ENCODE results near the gene SIMC1.

The SIMC1 gene

DNA sequence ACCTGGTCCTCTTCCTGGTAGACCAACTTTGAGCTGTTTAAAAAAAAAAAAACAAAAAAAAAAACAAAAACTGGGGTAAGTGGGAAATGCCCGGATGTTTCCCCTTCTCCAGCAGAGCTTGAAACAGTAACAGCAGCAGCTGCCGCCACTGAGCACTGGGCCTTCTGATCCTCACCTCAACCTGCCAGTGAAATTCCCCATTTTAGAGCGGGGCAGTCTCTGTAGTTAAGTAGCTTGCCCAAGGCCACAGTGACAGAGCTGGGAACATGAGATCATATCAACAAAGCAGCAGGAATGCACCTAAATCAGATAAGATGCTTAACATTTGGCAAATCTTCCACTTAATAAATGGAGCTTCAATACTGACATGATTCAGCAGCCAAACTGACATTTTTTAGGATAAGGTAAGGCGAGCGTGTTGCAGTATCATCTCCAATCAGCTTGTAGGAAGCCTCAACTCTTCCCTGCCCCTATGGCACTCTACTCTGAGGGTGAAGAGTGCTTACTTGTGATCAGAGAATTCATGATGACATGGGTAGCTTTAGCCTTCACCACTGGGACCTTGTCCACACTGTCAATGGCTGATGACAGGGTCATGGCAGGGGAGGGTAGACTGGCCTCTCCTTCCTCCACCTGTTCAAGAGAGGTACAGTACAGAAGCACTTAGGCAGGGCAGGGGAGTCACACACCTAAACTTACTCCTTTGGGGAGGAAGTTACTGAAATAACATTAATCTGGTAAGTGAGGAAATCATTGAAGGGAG lies 114.1 kb downstream of the SIMC1 start:
- Histone ChIP-seq H3K4me3 (ENCODE audit: low read length) (no peak overlapping the region), H2AFZ (ENCODE audit: low read depth, low read length) (no peak overlapping the region), H3K4me1 (ENCODE audit: insufficient read depth, low read length) (no peaks in the 10 kb centered on the region), H3K9me3 (ENCODE audit: low read length) (peaks cover 2% of the 10 kb centered on the region), H3K36me3 (ENCODE audit: insufficient read depth, low read length) (peaks cover 92% of the 10 kb centered on the region), H3K27me3 (ENCODE audit: insufficient read depth, low read length) (no peaks in the 10 kb centered on the region)

DNA sequence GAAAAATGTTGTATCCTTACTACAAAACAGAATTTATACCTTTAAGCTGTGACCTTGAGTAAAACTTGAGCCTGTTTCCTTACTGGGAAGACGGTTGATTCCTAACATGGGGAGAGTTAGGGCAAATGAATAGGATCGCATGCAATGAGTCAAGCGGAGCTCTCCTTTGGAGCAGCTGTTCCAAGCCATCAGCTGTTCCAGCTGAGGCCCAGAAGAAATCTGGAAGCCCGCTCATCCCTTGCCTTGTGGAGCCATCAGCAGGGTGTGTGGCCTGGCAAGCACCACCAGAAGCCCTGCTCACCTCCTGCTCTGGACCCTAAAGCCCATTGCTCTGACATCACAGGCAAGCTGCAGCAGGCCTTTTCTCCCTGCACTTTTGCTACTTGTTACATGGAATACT lies 115.3 kb downstream of the SIMC1 start:
- Histone ChIP-seq H3K27me3 (ENCODE audit: insufficient read depth, low read length) (no peaks in the 10 kb centered on the region), H3K9me3 (ENCODE audit: low read length) (peaks cover 2% of the 10 kb centered on the region), H3K4me1 (ENCODE audit: insufficient read depth, low read length) (no peaks in the 10 kb centered on the region), H2AFZ (ENCODE audit: low read depth, low read length) (no peak overlapping the region), H3K4me3 (ENCODE audit: low read length) (no peak overlapping the region), H3K36me3 (ENCODE audit: insufficient read depth, low read length) (peaks cover 86% of the 10 kb centered on the region)

DNA sequence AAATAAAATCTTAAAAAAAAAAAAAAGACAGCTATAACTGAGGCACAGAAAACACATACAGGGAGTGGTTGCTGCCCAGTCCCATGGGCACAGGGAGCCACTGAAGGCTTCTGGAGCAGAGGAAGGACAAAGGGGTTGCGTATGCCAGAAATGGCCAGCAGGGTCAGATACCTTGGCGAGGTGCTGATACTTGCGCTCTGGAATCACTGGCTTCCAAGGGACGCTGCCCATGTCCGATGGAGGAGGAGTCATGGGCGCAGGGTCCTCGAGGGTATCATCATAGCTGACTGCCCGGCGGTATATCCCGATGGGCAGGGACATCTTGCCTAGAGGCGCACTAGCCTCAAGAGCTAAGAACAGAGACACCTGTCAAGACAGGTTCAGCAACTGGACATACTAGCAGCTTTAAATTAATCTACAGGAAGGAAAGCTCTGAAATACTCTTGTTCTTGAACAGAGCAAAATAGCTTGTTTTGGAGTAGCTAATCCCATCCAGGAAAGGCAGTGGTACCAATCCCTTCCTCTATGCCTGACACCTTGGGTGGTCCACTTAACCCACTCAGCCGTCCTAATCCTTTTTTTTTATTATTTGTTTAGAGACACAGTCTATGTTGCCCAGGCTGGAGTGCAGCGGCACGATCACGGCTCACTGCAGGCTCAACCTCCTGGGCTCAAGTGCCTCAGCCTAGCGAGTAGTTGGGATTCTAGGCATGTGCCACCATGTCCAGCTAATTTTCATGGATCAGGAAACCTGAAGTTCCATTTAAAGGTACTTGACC lies 117.4 kb downstream of the SIMC1 start:
- Histone ChIP-seq H3K36me3 (ENCODE audit: insufficient read depth, low read length) (peaks cover 72% of the 10 kb centered on the region), H3K4me1 (ENCODE audit: insufficient read depth, low read length) (no peaks in the 10 kb centered on the region), H3K27me3 (ENCODE audit: insufficient read depth, low read length) (no peaks in the 10 kb centered on the region), H3K4me3 (ENCODE audit: low read length) (no peak overlapping the region), H2AFZ (ENCODE audit: low read depth, low read length) (no peak overlapping the region), H3K9me3 (ENCODE audit: low read length) (peaks cover 2% of the 10 kb centered on the region)

DNA sequence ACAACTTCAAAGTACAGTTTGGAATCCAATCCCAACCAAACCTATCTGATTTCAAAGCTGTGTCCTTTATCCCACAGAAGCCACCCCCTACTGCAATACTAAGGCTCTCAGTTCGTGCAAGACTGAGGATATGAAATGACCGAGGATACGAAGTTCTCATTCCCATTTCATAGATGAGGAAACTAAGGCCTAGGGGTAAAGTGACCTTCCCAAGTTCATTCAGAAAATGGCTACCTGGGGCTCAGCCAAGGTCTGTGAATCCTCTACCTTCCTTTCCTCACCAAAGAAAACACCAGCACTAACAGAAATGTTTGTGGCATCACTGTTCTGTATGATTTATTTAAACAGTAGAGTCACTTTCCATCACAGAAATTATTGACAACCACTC lies 117.9 kb downstream of the SIMC1 start:
- H3K9me3 ChIP-seq (ENCODE audit: low read length), result peaks cover 2% of the 10 kb centered on the region
- peaks cover 69% of the 10 kb centered on the region for H3K36me3 ChIP-seq (ENCODE audit: insufficient read depth, low read length)
- H3K27me3 ChIP-seq (ENCODE audit: insufficient read depth, low read length), result no peaks in the 10 kb centered on the region
- H3K4me1 ChIP-seq (ENCODE audit: insufficient read depth, low read length), result no peaks in the 10 kb centered on the region
- H2AFZ ChIP-seq (ENCODE audit: low read depth, low read length), result no peak overlapping the region
- H3K4me3 ChIP-seq (ENCODE audit: low read length), result no peak overlapping the region

DNA sequence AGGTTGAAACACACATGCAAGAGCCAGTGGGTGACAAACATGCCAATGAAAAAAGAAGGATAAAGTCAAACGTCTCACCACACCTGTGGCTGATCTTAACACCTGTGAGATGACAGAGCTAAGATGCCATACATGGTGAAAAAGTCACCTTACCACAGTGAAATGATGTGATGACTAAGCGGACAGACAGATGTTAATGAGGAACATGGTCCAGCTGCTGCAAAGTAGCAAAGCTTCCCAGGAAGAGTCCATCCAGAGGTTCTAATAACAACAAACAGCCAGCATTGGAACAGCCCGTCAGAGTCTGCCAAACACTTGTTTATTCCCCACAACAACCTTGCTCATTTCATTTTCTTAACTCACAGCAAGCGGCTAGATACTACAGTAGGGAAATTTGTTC lies 121.4 kb downstream of the SIMC1 start:
- Histone ChIP-seq H3K4me1 (ENCODE audit: insufficient read depth, low read length) (no peaks in the 10 kb centered on the region), H3K9me3 (ENCODE audit: low read length) (no peaks in the 10 kb centered on the region), H3K27me3 (ENCODE audit: insufficient read depth, low read length) (no peaks in the 10 kb centered on the region), H3K4me3 (ENCODE audit: low read length) (peak overlapping the region; percentile 14), H2AFZ (ENCODE audit: low read depth, low read length) (no peak overlapping the region), H3K36me3 (ENCODE audit: insufficient read depth, low read length) (peaks cover 36% of the 10 kb centered on the region)

DNA sequence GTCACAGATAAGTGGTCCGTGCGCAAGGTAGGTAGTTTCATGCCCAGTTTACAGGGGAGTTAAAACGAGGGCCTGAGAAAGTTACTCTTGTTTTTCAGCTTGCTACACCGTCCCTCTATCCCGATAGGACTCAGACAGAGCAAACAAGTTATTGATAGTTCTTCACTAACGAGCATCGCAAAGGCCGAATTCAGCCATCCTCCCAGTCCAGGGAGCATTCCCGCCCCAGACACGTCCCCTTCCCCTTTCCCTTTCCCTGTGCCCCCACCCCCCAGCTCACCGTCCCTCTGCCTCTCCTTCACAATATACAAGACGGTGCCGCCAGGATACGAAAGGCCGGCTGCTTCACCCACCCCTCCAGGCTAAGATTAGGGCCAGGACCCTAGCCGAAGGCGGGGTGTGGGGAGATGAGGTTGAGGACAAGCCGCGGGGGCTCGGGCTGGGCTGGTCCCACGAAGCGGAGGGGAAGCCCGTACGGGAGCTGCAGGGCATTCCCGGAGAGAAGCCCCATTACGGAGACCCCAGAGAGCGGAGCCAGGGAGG lies 122.7 kb downstream of the SIMC1 start:
- peak overlapping the region; percentile 56 for H2AFZ ChIP-seq (ENCODE audit: low read depth, low read length)
- no peaks in the 10 kb centered on the region for H3K9me3 ChIP-seq (ENCODE audit: low read length)
- H3K27me3 ChIP-seq (ENCODE audit: insufficient read depth, low read length), result no peaks in the 10 kb centered on the region
- peaks cover 25% of the 10 kb centered on the region for H3K36me3 ChIP-seq (ENCODE audit: insufficient read depth, low read length)
- H3K4me1 ChIP-seq (ENCODE audit: insufficient read depth, low read length), result no peaks in the 10 kb centered on the region
- H3K4me3 ChIP-seq (ENCODE audit: low read length), result peak overlapping the region; percentile 79

DNA sequence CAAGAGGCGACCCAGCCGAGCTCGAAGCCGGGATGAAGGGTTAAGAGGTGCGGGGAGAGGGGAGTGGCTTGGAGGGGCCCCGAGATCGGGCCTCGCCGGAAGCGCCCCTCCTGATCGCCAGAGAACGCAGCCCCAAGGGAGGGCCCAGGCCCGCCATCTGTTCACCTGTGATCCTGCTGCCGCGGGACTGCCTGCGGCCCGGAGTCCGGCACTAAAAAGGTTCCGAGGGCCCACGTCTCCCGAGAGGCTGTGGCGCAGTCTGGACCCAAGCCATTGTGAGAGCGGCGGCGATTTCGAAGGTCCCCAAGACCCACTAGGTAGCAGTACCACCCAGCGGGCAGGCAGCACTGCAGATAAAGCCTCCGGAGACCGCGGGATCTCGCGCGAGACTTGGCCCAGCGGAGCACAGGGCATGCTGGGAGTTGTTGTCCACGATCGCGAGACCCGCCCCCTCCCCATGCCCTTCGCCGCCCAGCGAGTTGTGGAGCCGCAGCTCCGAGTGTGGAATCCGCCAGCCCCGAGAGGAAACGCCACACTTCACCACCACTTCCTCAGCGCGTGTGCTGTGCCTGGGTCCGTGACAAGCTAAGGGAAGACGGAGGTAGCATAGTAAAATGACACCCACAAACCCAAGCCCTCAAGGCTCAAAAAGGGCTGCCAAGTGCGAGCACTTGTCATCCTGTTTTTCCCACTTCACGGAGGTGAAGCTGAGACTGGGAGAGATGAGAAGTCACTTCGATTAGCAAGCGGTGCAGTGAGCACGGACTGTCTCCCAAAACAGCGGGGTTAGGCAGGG lies 123.4 kb downstream of the SIMC1 start, which contains the start of gene KIAA1191:
Gene KIAA1191 (minus strand): TSS at position 328 of the 796 bp plus-strand sequence. CDS start 2,256 bp downstream, outside the sequence.
- no peaks in the 10 kb centered on the region for H3K27me3 ChIP-seq (ENCODE audit: insufficient read depth, low read length)
- no peaks in the 10 kb centered on the region for H3K9me3 ChIP-seq (ENCODE audit: low read length)
- peaks cover 20% of the 10 kb centered on the region for H3K36me3 ChIP-seq (ENCODE audit: insufficient read depth, low read length)
- peak within 1 kb of the TSS; percentile 56 for H2AFZ ChIP-seq (ENCODE audit: low read depth, low read length)
- no peaks in the 10 kb centered on the region for H3K4me1 ChIP-seq (ENCODE audit: insufficient read depth, low read length)
- peak within 1 kb of the TSS; percentile 79 for H3K4me3 ChIP-seq (ENCODE audit: low read length)

DNA sequence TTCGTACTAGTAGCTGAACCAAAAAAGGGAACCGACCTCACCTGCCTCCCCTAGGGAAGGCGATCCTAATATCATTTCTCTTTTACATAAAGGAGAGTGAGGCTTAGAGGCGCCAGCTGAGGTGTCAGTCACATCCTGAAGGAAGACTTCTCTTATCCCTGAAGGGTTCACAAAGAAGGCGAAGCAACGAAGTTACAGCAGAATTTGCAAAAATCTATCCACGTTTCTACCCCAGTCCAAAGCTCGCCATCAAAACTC lies 123.9 kb downstream of the SIMC1 start:
- H3K9me3 ChIP-seq (ENCODE audit: low read length), result no peaks in the 10 kb centered on the region
- no peaks in the 10 kb centered on the region for H3K27me3 ChIP-seq (ENCODE audit: insufficient read depth, low read length)
- peak overlapping the region; percentile 46 for H2AFZ ChIP-seq (ENCODE audit: low read depth, low read length)
- H3K36me3 ChIP-seq (ENCODE audit: insufficient read depth, low read length), result peaks cover 18% of the 10 kb centered on the region
- no peaks in the 10 kb centered on the region for H3K4me1 ChIP-seq (ENCODE audit: insufficient read depth, low read length)
- peak overlapping the region; percentile 79 for H3K4me3 ChIP-seq (ENCODE audit: low read length)

DNA sequence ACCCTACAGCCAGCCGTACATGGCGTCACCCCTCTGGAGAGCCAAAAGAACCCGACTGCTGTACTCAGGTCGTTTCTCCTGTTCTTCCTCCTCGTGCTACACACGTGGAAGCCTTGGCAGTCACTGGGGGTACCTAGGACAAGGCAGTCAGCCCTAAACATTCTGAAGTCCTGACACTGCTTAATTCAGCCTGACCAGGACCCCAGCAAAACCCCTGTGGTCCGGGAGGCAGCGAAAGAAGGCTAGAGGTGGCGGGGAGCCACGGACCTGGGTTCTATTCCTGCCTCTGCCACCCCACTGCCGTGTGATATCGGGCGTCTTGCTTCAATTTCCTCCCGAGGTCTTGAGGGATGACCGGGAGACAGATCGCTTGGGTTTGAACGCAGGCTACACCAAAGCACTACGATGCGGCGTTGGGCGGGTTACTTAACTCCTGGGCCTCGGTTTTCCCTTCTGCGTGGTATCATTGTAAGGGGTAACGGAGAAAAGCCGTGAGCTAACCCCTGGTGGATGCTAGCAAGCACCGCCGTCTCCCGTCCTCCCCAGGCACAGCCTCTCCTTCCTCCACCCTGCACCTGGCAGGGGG lies 126.6 kb downstream of the SIMC1 start:
- Histone ChIP-seq H3K9me3 (ENCODE audit: low read length) (no peaks in the 10 kb centered on the region), H3K36me3 (ENCODE audit: insufficient read depth, low read length) (peaks cover 15% of the 10 kb centered on the region), H3K27me3 (ENCODE audit: insufficient read depth, low read length) (no peaks in the 10 kb centered on the region), H3K4me3 (ENCODE audit: low read length) (peak overlapping the region; percentile 93), H3K4me1 (ENCODE audit: insufficient read depth, low read length) (no peaks in the 10 kb centered on the region), H2AFZ (ENCODE audit: low read depth, low read length) (peak overlapping the region; percentile 97)

DNA sequence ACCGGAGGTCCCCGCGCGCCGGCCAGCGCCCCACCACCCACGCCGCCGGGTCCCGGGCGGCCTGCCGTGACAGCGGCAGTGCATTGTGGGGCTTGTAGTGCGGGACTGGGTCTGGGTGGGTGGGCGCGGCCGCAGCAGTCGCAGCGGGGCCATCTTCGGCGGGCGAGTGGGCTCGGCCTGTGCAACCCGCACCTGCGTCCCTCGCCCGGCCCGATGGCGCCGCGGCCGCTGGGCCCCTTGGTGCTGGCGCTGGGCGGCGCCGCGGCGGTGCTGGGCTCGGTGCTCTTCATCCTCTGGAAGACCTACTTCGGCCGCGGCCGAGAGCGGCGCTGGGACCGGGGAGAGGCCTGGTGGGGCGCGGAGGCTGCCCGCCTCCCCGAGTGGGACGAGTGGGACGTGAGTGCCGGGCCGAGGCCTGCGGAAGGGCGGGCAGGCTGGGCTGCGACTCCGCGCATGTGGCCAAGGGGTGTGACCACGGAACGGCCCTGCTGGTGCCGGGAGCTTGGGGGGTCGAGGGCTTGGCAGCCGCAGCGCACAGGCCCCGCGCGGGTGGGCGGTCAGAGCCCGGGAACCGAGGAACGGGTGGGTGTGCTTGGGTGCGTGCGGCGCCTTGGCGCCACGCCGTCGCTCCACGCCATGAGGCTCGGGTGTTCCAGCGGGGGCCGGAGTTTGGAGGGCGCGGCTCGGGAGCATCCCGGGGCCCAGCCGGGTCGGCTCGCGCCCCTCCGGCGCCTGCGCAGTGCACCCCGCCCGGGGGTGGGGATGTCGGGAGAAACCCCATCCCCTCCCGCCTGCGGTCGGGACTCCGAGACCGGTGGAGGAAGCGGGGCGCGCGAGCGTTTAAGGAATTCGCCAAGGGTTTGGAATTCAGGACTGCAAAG lies 127.4 kb downstream of the SIMC1 start, which contains the start of gene ARL10:
Gene ARL10 (plus strand): TSS at position 137 of the 881 bp plus-strand sequence. CDS start 77 bp downstream, at position 214.
- Histone ChIP-seq H3K36me3 (ENCODE audit: insufficient read depth, low read length) (peaks cover 19% of the 10 kb centered on the region), H3K4me1 (ENCODE audit: insufficient read depth, low read length) (no peaks in the 10 kb centered on the region), H3K27me3 (ENCODE audit: insufficient read depth, low read length) (no peaks in the 10 kb centered on the region), H3K4me3 (ENCODE audit: low read length) (peak within 1 kb of the TSS; percentile 93), H3K9me3 (ENCODE audit: low read length) (no peaks in the 10 kb centered on the region), H2AFZ (ENCODE audit: low read depth, low read length) (peak within 1 kb of the TSS; percentile 97)

DNA sequence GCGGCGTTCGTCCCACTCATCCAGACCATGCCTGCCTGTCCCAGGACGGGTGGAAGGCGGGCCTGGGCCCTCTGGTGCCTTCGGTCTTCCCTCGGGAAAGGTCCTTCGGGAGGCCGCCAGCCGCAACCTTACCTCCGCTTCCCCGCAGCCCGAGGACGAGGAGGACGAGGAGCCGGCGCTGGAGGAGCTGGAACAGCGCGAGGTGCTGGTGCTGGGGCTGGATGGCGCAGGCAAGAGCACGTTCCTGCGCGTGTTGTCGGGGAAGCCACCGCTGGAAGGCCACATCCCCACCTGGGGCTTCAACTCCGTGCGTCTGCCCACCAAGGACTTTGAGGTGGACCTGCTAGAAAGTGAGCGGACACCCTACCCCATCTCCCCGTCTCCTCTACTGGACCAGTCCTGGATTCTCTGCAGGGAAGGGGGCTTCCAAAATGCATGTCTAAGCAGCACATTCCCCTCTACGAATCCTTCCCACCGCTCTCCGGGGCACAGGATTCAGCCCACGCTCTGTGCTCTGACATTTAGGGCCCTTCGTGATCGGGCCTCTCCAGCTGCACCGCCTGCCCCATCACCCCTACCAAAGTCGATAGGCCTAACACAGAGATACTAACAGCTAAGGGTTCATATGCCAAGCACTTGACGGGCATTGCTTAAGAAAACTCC lies 128.1 kb downstream of the SIMC1 start:
- Histone ChIP-seq H3K27me3 (ENCODE audit: insufficient read depth, low read length) (no peaks in the 10 kb centered on the region), H3K4me1 (ENCODE audit: insufficient read depth, low read length) (no peaks in the 10 kb centered on the region), H3K36me3 (ENCODE audit: insufficient read depth, low read length) (peaks cover 19% of the 10 kb centered on the region), H3K4me3 (ENCODE audit: low read length) (peak overlapping the region; percentile 93), H2AFZ (ENCODE audit: low read depth, low read length) (peak overlapping the region; percentile 97), H3K9me3 (ENCODE audit: low read length) (no peaks in the 10 kb centered on the region)
